GM21390 (cell line): ENCODE results near the gene GUK1.

Experiments
- ATAC-seq: cut with Tn5 transposase; IDR thresholded peaks from one replicate; pipeline ENCODE4 v1.9.1; 2021; ENCODE audit not compliant: unreplicated experiment

Gene GUK1

DNA sequence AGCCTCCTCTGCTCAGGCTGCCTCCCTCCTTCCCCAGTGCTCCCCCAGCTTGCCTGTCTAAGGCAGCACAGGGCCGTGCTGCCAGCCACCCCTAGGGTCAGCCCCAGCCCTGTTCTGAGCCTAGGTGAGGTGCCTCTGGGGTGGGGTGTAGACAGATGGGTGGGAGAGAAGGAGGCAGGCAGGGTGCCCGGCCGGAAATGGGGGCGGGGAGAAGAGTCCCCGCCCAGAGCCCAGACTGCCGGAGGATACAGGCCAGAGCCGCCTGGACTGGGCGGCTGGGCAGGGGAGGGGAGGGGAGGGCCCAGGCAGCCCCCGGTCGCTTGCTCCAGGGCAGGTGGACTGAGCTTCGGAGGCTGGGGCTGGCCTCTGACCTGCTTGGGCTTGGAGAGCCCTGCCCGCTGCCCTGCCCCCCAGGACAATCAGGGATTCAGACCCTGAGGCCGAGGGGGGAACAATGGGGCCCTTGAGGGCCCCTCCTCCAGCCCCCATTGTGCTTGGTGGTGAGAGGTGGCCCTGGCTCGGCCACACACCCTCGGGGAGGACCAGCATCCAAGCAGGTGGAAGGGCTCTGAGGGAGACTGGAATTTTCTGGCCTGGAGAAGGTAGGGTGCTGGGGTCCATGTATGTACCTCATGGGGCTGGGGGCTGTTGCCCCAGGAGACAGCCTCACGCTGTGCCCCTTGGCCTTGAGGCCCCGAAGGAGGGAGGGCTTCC, 9.5 kb downstream of the GUK1 start, which contains the start of gene GJC2:
TSS of gene GJC2 (plus strand) at position 525 of the 714 bp plus-strand sequence. CDS start 7,829 bp downstream, outside the sequence.
- ATAC-seq = no peak

- ATAC-seq = no peak
Observed at GRCh38 chr1:228150120-228150460, 10.0 kb downstream of the GUK1 start.

- no peak for ATAC-seq
Observed at GRCh38 chr1:228150461-228151179, 10.5 kb downstream of the GUK1 start.

DNA sequence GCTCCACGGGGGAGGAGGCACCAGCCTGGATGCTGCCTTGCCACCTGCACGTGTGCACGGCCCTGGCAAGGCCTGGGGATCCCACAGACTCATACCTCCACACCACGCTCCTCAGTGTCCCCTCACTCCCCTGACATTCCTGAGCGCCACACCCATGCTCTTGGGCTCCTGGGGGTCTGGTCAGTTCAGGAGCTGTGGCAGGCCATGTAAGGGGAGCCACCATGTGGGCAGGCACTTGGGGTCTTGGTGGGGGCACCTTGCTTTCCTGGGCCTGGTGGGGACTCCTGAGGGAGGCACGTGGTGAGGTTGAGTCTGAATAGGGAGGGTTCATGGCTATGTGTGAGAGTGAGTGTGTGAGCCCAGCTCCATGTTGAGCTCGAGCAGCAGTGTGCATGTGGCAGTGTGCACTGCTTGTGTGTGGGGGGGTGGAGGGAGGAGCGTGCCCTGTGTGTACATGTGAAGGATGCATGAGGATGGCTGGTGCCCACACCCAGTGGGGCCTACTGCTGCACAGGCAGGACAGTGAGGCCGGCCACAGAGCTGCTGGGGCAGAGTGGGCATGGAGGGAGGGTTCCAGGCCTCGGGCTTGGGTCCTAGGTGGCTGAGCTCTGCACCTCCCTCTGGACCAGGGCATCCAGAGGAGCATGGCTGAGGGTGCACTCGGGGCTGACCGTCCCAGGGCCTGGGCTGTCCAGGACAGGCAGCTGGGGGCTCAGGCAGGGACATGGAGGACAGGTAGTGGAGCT, 11.3 kb downstream of the GUK1 start:
- ATAC-seq = no peak

DNA sequence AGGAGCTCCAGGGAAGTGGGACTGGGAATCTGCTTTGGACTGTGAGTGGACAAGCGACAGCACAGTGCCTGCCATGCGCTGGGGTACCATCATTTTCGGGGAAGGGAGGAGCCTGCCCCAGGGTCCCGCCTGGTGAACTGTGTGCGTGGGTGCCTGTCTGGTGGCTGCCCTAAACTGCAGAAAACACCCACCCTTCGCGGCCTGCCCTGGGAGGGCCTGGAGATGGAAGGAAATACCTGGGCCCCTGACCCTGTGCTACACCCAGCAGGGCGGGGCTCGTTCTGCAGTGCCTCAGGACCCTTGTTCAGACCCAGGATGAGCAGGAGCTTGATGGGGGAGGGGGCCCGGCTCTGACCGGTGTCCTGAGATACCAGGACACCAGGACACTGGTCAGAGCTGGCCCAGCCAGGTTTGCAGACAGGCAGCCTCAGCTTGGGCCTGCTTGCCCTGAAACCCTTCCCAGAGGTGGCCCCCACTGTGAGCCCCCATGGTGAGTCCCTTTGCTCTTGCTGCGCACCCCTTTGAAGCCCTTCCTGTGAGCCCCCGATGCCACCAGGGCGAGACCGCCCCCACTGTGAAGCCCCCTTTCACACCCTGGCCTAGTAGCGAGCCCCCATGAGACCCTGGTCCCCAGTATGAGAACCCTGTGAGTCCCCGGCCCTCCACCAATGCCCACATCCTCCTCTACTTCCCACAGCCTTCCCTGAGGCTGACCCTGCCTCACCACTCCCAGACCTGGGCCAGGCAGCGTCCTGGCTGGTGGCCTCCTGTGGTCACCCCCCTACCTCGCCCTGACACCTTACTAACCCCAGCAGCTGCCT, 12.2 kb downstream of the GUK1 start:
- no peak for ATAC-seq

GRCh38 chr1:228152918-228153258, 12.8 kb downstream of the GUK1 start:
- ATAC-seq = no peak

- no peak for ATAC-seq
Observed at GRCh38 chr1:228154021-228154669, 14.1 kb downstream of the GUK1 start.

DNA sequence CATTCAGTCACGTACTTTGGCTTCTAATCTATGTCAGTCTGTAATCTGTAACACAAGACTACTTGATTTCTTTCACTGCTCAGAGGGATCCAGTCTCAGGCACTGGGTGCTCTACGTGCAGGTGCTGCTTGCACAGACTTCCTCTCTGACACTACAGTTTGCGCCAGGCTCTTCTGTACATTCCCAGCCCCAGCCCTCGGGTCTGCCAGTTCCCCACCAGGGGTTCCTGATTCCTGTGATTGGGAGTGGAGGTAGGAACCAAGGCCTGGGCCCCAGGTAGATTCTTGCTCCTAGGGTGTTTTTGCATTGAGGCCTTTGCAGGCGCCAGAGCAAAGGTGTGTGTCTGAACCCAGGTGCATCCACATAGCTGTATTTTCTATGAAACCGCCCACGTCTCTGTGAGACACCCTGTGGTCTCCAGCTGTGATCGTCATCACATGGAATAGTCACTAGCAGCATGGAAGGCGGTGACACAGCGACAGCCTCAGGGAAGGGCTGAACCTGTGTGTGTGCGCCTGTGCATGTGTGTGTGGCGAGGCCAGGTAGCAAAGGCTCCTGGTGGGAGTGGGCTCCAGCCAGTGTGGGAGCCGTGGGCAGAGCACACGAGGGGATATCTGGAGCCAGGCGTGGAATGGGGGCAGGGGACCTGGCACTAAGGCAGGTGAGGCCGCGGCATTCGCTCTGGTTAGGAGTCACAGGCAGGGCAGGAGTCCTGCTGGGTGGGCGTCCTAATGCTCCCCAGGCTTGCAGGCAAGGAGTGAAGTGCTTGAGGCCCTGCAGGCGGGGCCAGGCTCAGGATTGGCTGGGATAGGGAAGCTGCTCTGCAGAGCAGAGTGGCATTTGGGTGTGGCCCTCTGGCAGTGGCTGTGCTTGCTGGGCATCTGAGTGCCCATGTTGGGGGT, 14.8 kb downstream of the GUK1 start:
- no peak for ATAC-seq

- ATAC-seq = no peak
Observed at GRCh38 chr1:228155596-228156514, 15.8 kb downstream of the GUK1 start.

DNA sequence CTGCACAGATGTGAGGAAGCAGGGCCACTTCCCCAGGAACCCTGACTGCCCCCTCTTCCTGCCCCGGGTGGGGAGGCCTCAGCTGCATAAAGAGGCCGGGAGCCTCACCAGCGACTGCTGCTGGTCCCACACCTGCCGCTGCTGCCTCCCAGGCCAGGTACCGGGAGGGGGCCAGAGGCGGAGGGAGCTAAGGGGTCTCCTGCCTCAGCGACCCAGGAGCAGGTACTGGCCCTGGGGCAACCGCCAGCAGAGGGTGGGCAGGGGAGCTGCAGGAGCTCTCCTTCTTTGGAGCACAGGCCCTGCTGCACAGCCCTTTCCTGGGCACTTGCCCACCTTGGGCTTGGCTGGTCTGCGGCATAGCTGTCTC, 16.4 kb downstream of the GUK1 start:
- ATAC-seq = no peak

GRCh38 chr1:228156941-228157728, 17.1 kb downstream of the GUK1 start:
- ATAC-seq = no peak

GRCh38 chr1:228157729-228158126, 17.6 kb downstream of the GUK1 start:
- ATAC-seq = no peak

- ATAC-seq = no peak
Observed at GRCh38 chr1:228158151-228159007, 18.3 kb downstream of the GUK1 start.

DNA sequence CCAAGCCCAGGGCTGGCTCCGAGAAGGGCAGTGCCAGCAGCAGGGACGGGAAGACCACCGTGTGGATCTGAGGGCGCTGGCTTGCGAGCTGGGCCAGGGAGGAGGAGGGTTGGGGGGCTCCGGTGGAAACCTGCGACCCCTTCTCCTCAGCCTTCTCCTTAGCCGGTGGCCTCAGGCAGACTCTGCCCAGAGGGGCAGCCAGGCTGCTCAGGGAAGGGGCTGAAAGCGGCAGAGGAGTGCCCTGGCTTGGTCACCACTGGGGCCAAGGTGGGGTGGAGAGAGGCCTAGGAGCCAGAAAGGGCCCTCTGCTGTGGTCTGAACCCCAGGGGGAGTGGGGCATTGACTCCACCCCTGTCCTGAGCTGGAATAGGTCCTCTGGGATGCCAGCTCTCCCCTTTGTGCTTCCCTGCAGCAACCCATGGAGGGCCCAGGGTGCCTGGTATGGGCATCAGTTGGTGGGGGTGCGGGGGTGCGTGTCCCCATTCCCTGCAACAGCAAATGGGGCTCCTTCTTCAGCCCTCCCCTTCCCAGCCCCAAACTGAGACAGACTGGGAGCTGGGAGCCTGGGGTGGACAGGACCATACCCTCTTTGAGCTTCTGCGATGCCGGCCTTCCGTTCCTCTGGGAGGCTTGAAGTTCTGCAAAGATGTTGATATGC, 19.1 kb downstream of the GUK1 start:
- no peak for ATAC-seq

DNA sequence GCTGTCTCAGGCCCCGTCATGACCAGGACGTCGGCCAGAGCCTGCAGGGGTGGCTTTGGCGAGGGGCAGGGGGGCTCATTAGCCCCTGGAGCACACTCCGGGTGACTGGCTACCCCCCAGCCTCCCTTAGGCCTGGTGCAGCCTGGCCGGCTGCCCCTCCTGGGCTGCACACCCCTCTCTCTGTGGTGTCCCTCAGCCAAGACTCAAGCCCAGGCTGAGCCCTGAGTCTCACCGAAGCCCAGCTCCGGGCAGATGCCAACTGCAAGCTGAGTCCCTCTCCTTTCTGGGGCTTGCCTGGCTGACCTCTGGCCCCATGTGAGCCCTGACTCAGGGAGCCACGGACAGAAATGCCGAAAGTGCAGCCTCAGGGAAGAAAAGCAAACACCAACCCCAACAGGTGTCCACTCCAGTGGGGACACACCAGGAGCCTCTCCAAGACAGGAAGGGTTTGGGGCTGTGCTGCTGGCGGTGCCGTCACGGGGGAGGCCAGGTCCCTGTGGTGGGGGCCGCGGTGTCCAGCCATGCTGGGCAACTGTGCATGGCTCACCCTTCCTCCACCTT, 20.2 kb downstream of the GUK1 start:
- ATAC-seq = no peak

GRCh38 chr1:228161362-228161761, 21.3 kb downstream of the GUK1 start:
- no peak for ATAC-seq
